Measurements from ENCODE around the gene SLC4A5. TPM values are rescaled to one million over a fixed set of nuclear protein-coding genes. Genes with fewer than 3 reads are reported as not detected.

SLC4A5 gene
- total and polyA plus RNA-seq, 4 donors: 0.85 to 9.6 (median 3.9) TPM

- Histone ChIP-seq H3K27me3 (ENCODE audit: control insufficient read depth in 3 of 3, insufficient read depth in 3 of 3, low read length in 2 of 3) (no peaks in the 10 kb centered on the region), H3K9ac (ENCODE audit: insufficient read depth in 1 of 2, low read length in 2 of 2) (no peak overlapping the region), H3K4me3 (no peak overlapping the region), H3K4me1 (ENCODE audit: control insufficient read depth in 5 of 5, insufficient read depth in 5 of 5, low read length in 5 of 5) (no peaks in the 10 kb centered on the region), H3K27ac (ENCODE audit: low read depth in 1 of 2, low read length in 1 of 2) (no peak overlapping the region), H3K9me3 (ENCODE audit: control insufficient read depth in 4 of 4, insufficient read depth in 3 of 4, low read length in 3 of 4) (no peaks in the 10 kb centered on the region), H3K36me3 (ENCODE audit: control insufficient read depth in 4 of 4, insufficient read depth in 4 of 4, low read length in 4 of 4) (peaks cover 0 to 9% (median 0%) of the 10 kb centered on the region in 4 donors)
- DNase-seq (no peak), ATAC-seq (ENCODE audit: insufficient read depth, low FRiP score) (no peak)
- TF ChIP-seq, protein P1, sequence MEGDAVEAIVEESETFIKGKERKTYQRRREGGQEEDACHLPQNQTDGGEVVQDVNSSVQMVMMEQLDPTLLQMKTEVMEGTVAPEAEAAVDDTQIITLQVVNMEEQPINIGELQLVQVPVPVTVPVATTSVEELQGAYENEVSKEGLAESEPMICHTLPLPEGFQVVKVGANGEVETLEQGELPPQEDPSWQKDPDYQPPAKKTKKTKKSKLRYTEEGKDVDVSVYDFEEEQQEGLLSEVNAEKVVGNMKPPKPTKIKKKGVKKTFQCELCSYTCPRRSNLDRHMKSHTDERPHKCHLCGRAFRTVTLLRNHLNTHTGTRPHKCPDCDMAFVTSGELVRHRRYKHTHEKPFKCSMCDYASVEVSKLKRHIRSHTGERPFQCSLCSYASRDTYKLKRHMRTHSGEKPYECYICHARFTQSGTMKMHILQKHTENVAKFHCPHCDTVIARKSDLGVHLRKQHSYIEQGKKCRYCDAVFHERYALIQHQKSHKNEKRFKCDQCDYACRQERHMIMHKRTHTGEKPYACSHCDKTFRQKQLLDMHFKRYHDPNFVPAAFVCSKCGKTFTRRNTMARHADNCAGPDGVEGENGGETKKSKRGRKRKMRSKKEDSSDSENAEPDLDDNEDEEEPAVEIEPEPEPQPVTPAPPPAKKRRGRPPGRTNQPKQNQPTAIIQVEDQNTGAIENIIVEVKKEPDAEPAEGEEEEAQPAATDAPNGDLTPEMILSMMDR (IDR thresholded peaks at IDR 0.05; ENCODE audit: control extremely low read depth, extremely low read depth): no peak
- WGBS, 2 donors: 96 to 97% methylated on average over 3 of the region's 3 CpGs
Measured at GRCh38 chr2:74259191-74259590, 84.0 kb downstream of the SLC4A5 start.

- ATAC-seq (ENCODE audit: insufficient read depth, low FRiP score): no peak
Measured at GRCh38 chr2:74255660-74256213, 87.5 kb downstream of the SLC4A5 start.

GRCh38 chr2:74253971-74254310 lies 89.3 kb downstream of the SLC4A5 start:
- no peak overlapping the region for H3K4me3 ChIP-seq
- TF ChIP-seq, protein P1 (IDR thresholded peaks at IDR 0.05; ENCODE audit: control extremely low read depth, extremely low read depth): no peak
- no peak overlapping the region for H3K27ac ChIP-seq (ENCODE audit: low read depth in 1 of 2, low read length in 1 of 2)
- H3K27me3 ChIP-seq (ENCODE audit: control insufficient read depth in 3 of 3, insufficient read depth in 3 of 3, low read length in 2 of 3): no peaks in the 10 kb centered on the region
- WGBS, 2 donors: 86 to 94% methylated on average over 4 of the region's 4 CpGs
- H3K36me3 ChIP-seq (ENCODE audit: control insufficient read depth in 4 of 4, insufficient read depth in 4 of 4, low read length in 4 of 4): peaks cover 0 to 11% (median 0%) of the 10 kb centered on the region in 4 donors
- no peak overlapping the region for H3K9ac ChIP-seq (ENCODE audit: insufficient read depth in 1 of 2, low read length in 2 of 2)
- DNase-seq (no peak), ATAC-seq (ENCODE audit: insufficient read depth, low FRiP score) (no peak)
- H3K4me1 ChIP-seq (ENCODE audit: control insufficient read depth in 5 of 5, insufficient read depth in 5 of 5, low read length in 5 of 5): no peaks in the 10 kb centered on the region
- H3K9me3 ChIP-seq (ENCODE audit: control insufficient read depth in 4 of 4, insufficient read depth in 3 of 4, low read length in 3 of 4): no peaks in the 10 kb centered on the region

More at GRCh38 chr2:74255660-74256213, 87.5 kb downstream of the SLC4A5 start:
- H3K4me3 ChIP-seq: no peak overlapping the region
- H3K9me3 ChIP-seq (ENCODE audit: control insufficient read depth in 4 of 4, insufficient read depth in 3 of 4, low read length in 3 of 4): no peaks in the 10 kb centered on the region
- H3K27ac ChIP-seq (ENCODE audit: low read depth in 1 of 2, low read length in 1 of 2): no peak overlapping the region
- peaks cover 0 to 11% (median 0%) of the 10 kb centered on the region in 4 donors for H3K36me3 ChIP-seq (ENCODE audit: control insufficient read depth in 4 of 4, insufficient read depth in 4 of 4, low read length in 4 of 4)
- no peaks in the 10 kb centered on the region for H3K4me1 ChIP-seq (ENCODE audit: control insufficient read depth in 5 of 5, insufficient read depth in 5 of 5, low read length in 5 of 5)
- TF ChIP-seq, protein P1 (IDR thresholded peaks at IDR 0.05; ENCODE audit: control extremely low read depth, extremely low read depth): no peak
- H3K27me3 ChIP-seq (ENCODE audit: control insufficient read depth in 3 of 3, insufficient read depth in 3 of 3, low read length in 2 of 3): no peaks in the 10 kb centered on the region
- no peak overlapping the region for H3K9ac ChIP-seq (ENCODE audit: insufficient read depth in 1 of 2, low read length in 2 of 2)
- DNase-seq: no peak
- WGBS, 2 donors: 90 to 94% methylated on average over 18 of the region's 18 CpGs

Data from lung (tissue), 12 donors.